ENCODE results near the gene EREG. TPM values are rescaled to one million over a fixed set of nuclear protein-coding genes. Genes with fewer than 3 reads are reported as not detected.
"Not testable (repeated sequence)": the region's sequence is repeated elsewhere in the genome, so short reads cannot be mapped to it uniquely, and the experiment has no call there.

EREG gene
- total and polyA plus RNA-seq, 4 donors, result 0.12 to 0.30 (median 0.14) TPM; not detected in 1

- no peak overlapping the region for H3K27ac ChIP-seq (ENCODE audit: low read depth, low read length)
- H3K4me1 ChIP-seq (ENCODE audit: control insufficient read depth, insufficient read depth, low read length), result no peaks in the 10 kb centered on the region
- no CpG with 5 or more reads among the region's 4 CpGs for WGBS (ENCODE audit: insufficient coverage)
- no peaks in the 10 kb centered on the region for H3K27me3 ChIP-seq (ENCODE audit: control insufficient read depth, insufficient read depth, low read length)
- H3K36me3 ChIP-seq (ENCODE audit: control insufficient read depth, insufficient read depth, low read length), result no peaks in the 10 kb centered on the region
- no peak overlapping the region for H3K4me3 ChIP-seq (ENCODE audit: low read depth, low read length)
- H3K9me3 ChIP-seq (ENCODE audit: control insufficient read depth, insufficient read depth, low read length), result peaks cover 1% of the 10 kb centered on the region
- no peak for DNase-seq (ENCODE audit: low read depth in 4 of 6, low spot score in 6 of 6)
Observed at GRCh38 chr4:74338792-74339333, 26.1 kb upstream of the EREG start.

- no peak overlapping the region for H3K4me3 ChIP-seq (ENCODE audit: low read depth, low read length)
- H3K36me3 ChIP-seq (ENCODE audit: control insufficient read depth, insufficient read depth, low read length), result no peaks in the 10 kb centered on the region
- H3K27ac ChIP-seq (ENCODE audit: low read depth, low read length), result no peak overlapping the region
- no peak for DNase-seq (ENCODE audit: low read depth in 4 of 6, low spot score in 6 of 6)
- H3K9me3 ChIP-seq (ENCODE audit: control insufficient read depth, insufficient read depth, low read length), result peaks cover 6% of the 10 kb centered on the region
- H3K4me1 ChIP-seq (ENCODE audit: control insufficient read depth, insufficient read depth, low read length), result no peaks in the 10 kb centered on the region
- no peaks in the 10 kb centered on the region for H3K27me3 ChIP-seq (ENCODE audit: control insufficient read depth, insufficient read depth, low read length)
Observed at GRCh38 chr4:74339501-74339900, 25.4 kb upstream of the EREG start.

DNA sequence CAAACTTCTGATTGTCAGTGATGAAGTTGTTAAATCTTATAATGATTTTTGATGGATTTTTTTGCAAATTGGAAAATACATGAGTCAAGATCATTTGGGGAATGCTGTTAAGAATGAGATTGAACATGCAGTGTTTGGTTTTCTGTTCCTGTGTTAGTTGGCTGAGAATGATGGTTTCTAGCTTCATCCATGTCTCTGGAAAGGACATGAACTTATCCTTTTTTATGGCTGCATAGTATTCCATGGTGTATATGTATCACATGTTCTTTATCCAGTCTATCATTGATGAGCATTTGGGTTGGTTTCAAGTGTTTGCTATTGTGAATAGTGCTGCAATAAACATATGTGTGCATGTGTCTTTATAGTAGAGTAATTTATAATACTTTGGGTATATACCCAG lies 24.5 kb upstream of the EREG start:
- H3K9me3 ChIP-seq (ENCODE audit: control insufficient read depth, insufficient read depth, low read length); H3K4me3 ChIP-seq (ENCODE audit: low read depth, low read length); DNase-seq (ENCODE audit: low read depth in 4 of 6, low spot score in 6 of 6); H3K27ac ChIP-seq (ENCODE audit: low read depth, low read length); H3K36me3 ChIP-seq (ENCODE audit: control insufficient read depth, insufficient read depth, low read length); H3K4me1 ChIP-seq (ENCODE audit: control insufficient read depth, insufficient read depth, low read length); H3K27me3 ChIP-seq (ENCODE audit: control insufficient read depth, insufficient read depth, low read length): not testable (repeated sequence)

GRCh38 chr4:74344031-74344430 lies 20.9 kb upstream of the EREG start:
- Histone ChIP-seq H3K36me3 (ENCODE audit: control insufficient read depth, insufficient read depth, low read length) (no peaks in the 10 kb centered on the region), H3K27me3 (ENCODE audit: control insufficient read depth, insufficient read depth, low read length) (no peaks in the 10 kb centered on the region), H3K27ac (ENCODE audit: low read depth, low read length) (no peak overlapping the region), H3K4me3 (ENCODE audit: low read depth, low read length) (no peak overlapping the region), H3K9me3 (ENCODE audit: control insufficient read depth, insufficient read depth, low read length) (peaks cover 6% of the 10 kb centered on the region), H3K4me1 (ENCODE audit: control insufficient read depth, insufficient read depth, low read length) (no peaks in the 10 kb centered on the region)
- no peak for DNase-seq (ENCODE audit: low read depth in 4 of 6, low spot score in 6 of 6)
- no CpG with 5 or more reads among the region's 1 CpG for WGBS (ENCODE audit: insufficient coverage)

- H3K27me3 ChIP-seq (ENCODE audit: control insufficient read depth, insufficient read depth, low read length), result no peaks in the 10 kb centered on the region
- no CpG with 5 or more reads among the region's 4 CpGs for WGBS (ENCODE audit: insufficient coverage)
- no peaks in the 10 kb centered on the region for H3K36me3 ChIP-seq (ENCODE audit: control insufficient read depth, insufficient read depth, low read length)
- DNase-seq (ENCODE audit: low read depth in 4 of 6, low spot score in 6 of 6), result no peak
- no peak overlapping the region for H3K4me3 ChIP-seq (ENCODE audit: low read depth, low read length)
- H3K9me3 ChIP-seq (ENCODE audit: control insufficient read depth, insufficient read depth, low read length), result no peaks in the 10 kb centered on the region
- H3K4me1 ChIP-seq (ENCODE audit: control insufficient read depth, insufficient read depth, low read length), result no peaks in the 10 kb centered on the region
- H3K27ac ChIP-seq (ENCODE audit: low read depth, low read length), result no peak overlapping the region
Observed at GRCh38 chr4:74353858-74354257, 11.1 kb upstream of the EREG start.

GRCh38 chr4:74357965-74358364 lies 7.0 kb upstream of the EREG start:
- no CpG with 5 or more reads among the region's 1 CpG for WGBS (ENCODE audit: insufficient coverage)

DNA sequence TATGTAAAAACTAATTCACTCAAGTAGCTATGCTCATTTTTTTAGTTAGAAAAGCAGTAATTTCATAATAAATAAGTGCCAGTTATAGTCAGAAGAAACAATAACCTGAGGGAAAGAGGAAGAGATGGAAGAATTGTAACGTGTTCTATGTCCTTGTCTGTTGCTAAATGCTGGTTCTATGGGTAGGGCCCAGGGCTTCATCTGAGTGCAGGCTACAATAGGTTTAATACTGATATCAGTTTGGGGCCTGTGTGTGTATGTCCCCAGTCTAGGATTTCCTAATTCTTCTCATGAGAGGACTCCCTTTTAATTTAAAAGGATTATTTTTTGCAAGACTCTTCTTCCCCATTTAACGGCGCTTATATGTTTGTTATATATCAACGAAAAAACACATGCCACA lies 3.3 kb upstream of the EREG start:
- no peak overlapping the region for H3K27ac ChIP-seq (ENCODE audit: low read depth, low read length)

More at GRCh38 chr4:74357965-74358364, 7.0 kb upstream of the EREG start:
- Histone ChIP-seq H3K36me3 (ENCODE audit: control insufficient read depth, insufficient read depth, low read length) (no peaks in the 10 kb centered on the region), H3K27ac (ENCODE audit: low read depth, low read length) (no peak overlapping the region), H3K9me3 (ENCODE audit: control insufficient read depth, insufficient read depth, low read length) (no peaks in the 10 kb centered on the region), H3K4me1 (ENCODE audit: control insufficient read depth, insufficient read depth, low read length) (no peaks in the 10 kb centered on the region), H3K4me3 (ENCODE audit: low read depth, low read length) (no peak overlapping the region), H3K27me3 (ENCODE audit: control insufficient read depth, insufficient read depth, low read length) (no peaks in the 10 kb centered on the region)
- no peak for DNase-seq (ENCODE audit: low read depth in 4 of 6, low spot score in 6 of 6)

GRCh38 chr4:74362347-74362746 lies 2.6 kb upstream of the EREG start:
- peaks cover 12% of the 10 kb centered on the region for H3K4me1 ChIP-seq (ENCODE audit: control insufficient read depth, insufficient read depth, low read length)
- no peak overlapping the region for H3K4me3 ChIP-seq (ENCODE audit: low read depth, low read length)
- no peak for DNase-seq (ENCODE audit: low read depth in 4 of 6, low spot score in 6 of 6)
- H3K36me3 ChIP-seq (ENCODE audit: control insufficient read depth, insufficient read depth, low read length), result no peaks in the 10 kb centered on the region
- no CpG with 5 or more reads among the region's 3 CpGs for WGBS (ENCODE audit: insufficient coverage)
- H3K9me3 ChIP-seq (ENCODE audit: control insufficient read depth, insufficient read depth, low read length), result no peaks in the 10 kb centered on the region
- H3K27me3 ChIP-seq (ENCODE audit: control insufficient read depth, insufficient read depth, low read length), result peaks cover 21% of the 10 kb centered on the region
- H3K27ac ChIP-seq (ENCODE audit: low read depth, low read length), result no peak overlapping the region

More for the DNA sequence above, 3.3 kb upstream of the EREG start:
- Histone ChIP-seq H3K4me1 (ENCODE audit: control insufficient read depth, insufficient read depth, low read length) (peaks cover 12% of the 10 kb centered on the region), H3K36me3 (ENCODE audit: control insufficient read depth, insufficient read depth, low read length) (no peaks in the 10 kb centered on the region), H3K9me3 (ENCODE audit: control insufficient read depth, insufficient read depth, low read length) (no peaks in the 10 kb centered on the region), H3K27me3 (ENCODE audit: control insufficient read depth, insufficient read depth, low read length) (peaks cover 19% of the 10 kb centered on the region), H3K4me3 (ENCODE audit: low read depth, low read length) (no peak overlapping the region)
- WGBS (ENCODE audit: insufficient coverage), result no CpG with 5 or more reads among the region's 4 CpGs
- DNase-seq (ENCODE audit: low read depth in 4 of 6, low spot score in 6 of 6), result no peak

- no peaks in the 10 kb centered on the region for H3K9me3 ChIP-seq (ENCODE audit: control insufficient read depth, insufficient read depth, low read length)
- H3K36me3 ChIP-seq (ENCODE audit: control insufficient read depth, insufficient read depth, low read length), result no peaks in the 10 kb centered on the region
- no peak overlapping the region for H3K27ac ChIP-seq (ENCODE audit: low read depth, low read length)
- peaks cover 25% of the 10 kb centered on the region for H3K27me3 ChIP-seq (ENCODE audit: control insufficient read depth, insufficient read depth, low read length)
- 41% methylated on average over 8 of the region's 8 CpGs for WGBS (ENCODE audit: insufficient coverage)
- H3K4me3 ChIP-seq (ENCODE audit: low read depth, low read length), result no peak overlapping the region
- peaks cover 12% of the 10 kb centered on the region for H3K4me1 ChIP-seq (ENCODE audit: control insufficient read depth, insufficient read depth, low read length)
- DNase-seq (ENCODE audit: low read depth in 4 of 6, low spot score in 6 of 6), result no peak
Observed at GRCh38 chr4:74364256-74364651, 691 bp upstream of the EREG start.

DNA sequence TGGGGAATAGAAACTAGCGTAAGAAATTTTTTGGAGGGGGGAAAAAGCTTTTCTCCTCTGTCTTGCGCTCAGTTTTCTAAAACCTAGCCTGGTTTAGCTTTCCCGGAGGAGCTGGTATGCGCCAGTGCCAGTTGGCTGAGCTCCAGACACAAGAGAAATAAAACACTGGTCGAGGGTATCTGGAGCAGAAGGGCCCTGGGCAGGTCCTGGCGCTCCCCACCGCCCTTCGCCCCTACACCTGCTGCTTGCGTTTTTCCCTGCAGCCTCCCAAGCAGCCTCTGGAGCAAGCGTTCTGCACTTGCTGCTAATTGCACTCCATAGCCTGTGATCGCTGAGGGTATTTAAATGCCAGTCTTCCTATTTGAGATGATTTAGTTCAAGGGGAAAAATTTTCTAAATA lies 816 bp downstream of the EREG start:
- H3K27me3 ChIP-seq (ENCODE audit: control insufficient read depth, insufficient read depth, low read length), result peaks cover 25% of the 10 kb centered on the region
- H3K27ac ChIP-seq (ENCODE audit: low read depth, low read length), result no peak overlapping the region
- whole genome bisulfite sequencing (ENCODE audit: insufficient coverage), result 8% methylated on average over 8 of the region's 11 CpGs
- peaks cover 12% of the 10 kb centered on the region for H3K4me1 ChIP-seq (ENCODE audit: control insufficient read depth, insufficient read depth, low read length)
- DNase-seq (ENCODE audit: low read depth in 4 of 6, low spot score in 6 of 6), result peak in 3 of 6 donors; percentile 15 to 73 (median 70)
- H3K36me3 ChIP-seq (ENCODE audit: control insufficient read depth, insufficient read depth, low read length), result no peaks in the 10 kb centered on the region
- H3K4me3 ChIP-seq (ENCODE audit: low read depth, low read length), result no peak overlapping the region
- H3K9me3 ChIP-seq (ENCODE audit: control insufficient read depth, insufficient read depth, low read length), result no peaks in the 10 kb centered on the region
